ENCODE results near the gene CHCHD3.

- TF ChIP-seq CTCF (optimal IDR thresholded peaks at IDR 0.05 in 1 of 3, IDR thresholded peaks at IDR 0.05 in 1 of 3, conservative IDR thresholded peaks at IDR 0.05 in 1 of 3; ENCODE audit: extremely low read depth in 1 of 3, insufficient read depth in 2 of 3, low read length in 3 of 3) (no peak), EZH2 (IDR thresholded peaks at IDR 0.05; ENCODE audit: low read length) (no peak)
Observed at GRCh38 chr7:133029463-133029862, 52.4 kb downstream of the CHCHD3 start.
